ENCODE measurements around the gene ACTL7A.

DNA sequence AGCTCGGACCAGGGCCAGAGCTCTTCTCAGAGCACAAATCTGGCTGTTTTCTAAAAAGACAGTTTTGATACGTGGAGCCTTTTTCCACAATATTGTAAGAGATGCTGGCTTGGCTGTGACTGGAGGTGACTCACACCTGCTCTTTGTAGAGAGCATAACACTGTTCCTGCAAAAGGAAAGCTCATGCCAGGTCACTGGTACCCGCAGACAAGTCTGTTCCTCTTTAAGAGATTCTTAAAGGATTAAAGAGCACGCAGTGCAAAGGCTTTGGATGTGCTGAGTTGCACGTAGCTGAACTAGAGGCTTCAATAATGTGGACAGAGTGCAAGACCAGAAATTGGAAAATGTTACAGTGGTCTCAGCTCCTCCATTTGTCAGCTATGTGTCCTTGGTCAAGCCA lies 25.3 kb upstream of the ACTL7A start:
- TF ChIP-seq, protein P1, sequence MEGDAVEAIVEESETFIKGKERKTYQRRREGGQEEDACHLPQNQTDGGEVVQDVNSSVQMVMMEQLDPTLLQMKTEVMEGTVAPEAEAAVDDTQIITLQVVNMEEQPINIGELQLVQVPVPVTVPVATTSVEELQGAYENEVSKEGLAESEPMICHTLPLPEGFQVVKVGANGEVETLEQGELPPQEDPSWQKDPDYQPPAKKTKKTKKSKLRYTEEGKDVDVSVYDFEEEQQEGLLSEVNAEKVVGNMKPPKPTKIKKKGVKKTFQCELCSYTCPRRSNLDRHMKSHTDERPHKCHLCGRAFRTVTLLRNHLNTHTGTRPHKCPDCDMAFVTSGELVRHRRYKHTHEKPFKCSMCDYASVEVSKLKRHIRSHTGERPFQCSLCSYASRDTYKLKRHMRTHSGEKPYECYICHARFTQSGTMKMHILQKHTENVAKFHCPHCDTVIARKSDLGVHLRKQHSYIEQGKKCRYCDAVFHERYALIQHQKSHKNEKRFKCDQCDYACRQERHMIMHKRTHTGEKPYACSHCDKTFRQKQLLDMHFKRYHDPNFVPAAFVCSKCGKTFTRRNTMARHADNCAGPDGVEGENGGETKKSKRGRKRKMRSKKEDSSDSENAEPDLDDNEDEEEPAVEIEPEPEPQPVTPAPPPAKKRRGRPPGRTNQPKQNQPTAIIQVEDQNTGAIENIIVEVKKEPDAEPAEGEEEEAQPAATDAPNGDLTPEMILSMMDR (IDR thresholded peaks at IDR 0.05), result no peak
- no peak for TF ChIP-seq POLR2A (IDR thresholded peaks at IDR 0.05)

Measured in lower leg skin (tissue), 3 donors.